ENCODE measurements around the gene DENND1A. TPM values are rescaled to one million over a fixed set of nuclear protein-coding genes. Genes with fewer than 3 reads are reported as not detected.

DENND1A gene
- total and polyA plus RNA-seq, 2 of the 13 experiments (the other 11 are each of a cell fraction or from before 2014, with no cell fraction given): 14.8 to 30.1 TPM

DNA sequence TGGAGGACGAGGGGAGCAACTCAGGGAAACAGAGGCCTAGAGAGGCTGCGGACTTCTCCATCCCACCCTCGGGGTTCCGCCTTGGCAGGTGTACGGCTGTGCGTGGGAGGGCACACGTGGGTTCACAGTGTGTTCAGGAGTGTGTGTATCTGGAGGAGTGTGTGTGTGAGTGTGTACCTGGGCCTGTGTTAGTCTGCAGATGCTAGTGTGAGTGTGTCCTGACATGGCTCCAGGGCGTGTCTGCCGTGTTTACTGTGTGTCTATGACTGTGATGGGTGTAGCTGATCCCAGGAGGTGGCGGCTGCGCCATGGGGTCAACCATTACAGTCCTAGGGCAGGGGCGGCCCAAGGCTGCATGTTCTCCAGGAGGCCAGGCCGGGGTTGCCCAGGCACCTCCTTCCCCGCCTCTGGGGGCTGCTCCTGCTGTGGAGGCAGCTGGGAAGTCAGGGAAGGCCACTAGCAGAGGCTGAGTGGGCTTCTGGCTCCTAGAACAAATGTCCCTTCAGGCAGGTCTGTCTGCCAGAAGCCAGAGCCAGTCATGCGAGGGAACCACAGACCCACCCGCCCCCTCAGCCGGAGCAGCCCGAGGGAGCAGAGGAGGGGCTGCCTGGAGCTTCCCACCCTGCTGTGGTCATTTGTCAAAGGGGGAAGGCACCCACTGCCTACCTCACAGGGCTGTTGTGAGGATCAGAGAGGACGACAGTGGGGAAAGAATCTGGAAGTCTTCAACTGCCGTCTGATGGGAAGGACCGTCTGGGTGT lies 552.5 kb downstream of the DENND1A start (continued):
- TF ChIP-seq PRDM10 (CRISPR knock-in tag; IDR thresholded peaks at IDR 0.05; ENCODE audit: low read depth) (0 out of 2 replicates have a peak, but pooled peaks have one; percentile 32), HOMEZ (CRISPR knock-in tag; IDR thresholded peaks at IDR 0.05; ENCODE audit: low read depth) (no peak), ZNF589 (CRISPR knock-in tag; conservative IDR thresholded peaks at IDR 0.05) (no peak), ZNF75D (CRISPR knock-in tag; IDR thresholded peaks at IDR 0.05; ENCODE audit: borderline replicate concordance) (no peak), ZNF513 (CRISPR knock-in tag; conservative IDR thresholded peaks at IDR 0.05) (no peak), IKZF5 (CRISPR knock-in tag; IDR thresholded peaks at IDR 0.05) (no peak), PRPF4 (IDR thresholded peaks at IDR 0.05; ENCODE audit: low read depth, low read length, poor library complexity, severe bottlenecking) (no peak), EED (CRISPR knock-in tag; IDR thresholded peaks at IDR 0.05) (0 out of 2 replicates have a peak, but pooled peaks have one; percentile 37), MTF1 (CRISPR knock-in tag; IDR thresholded peaks at IDR 0.05) (no peak), MXD4 (CRISPR knock-in tag; IDR thresholded peaks at IDR 0.05) (no peak)
- TF ChIP-seq, protein P1, sequence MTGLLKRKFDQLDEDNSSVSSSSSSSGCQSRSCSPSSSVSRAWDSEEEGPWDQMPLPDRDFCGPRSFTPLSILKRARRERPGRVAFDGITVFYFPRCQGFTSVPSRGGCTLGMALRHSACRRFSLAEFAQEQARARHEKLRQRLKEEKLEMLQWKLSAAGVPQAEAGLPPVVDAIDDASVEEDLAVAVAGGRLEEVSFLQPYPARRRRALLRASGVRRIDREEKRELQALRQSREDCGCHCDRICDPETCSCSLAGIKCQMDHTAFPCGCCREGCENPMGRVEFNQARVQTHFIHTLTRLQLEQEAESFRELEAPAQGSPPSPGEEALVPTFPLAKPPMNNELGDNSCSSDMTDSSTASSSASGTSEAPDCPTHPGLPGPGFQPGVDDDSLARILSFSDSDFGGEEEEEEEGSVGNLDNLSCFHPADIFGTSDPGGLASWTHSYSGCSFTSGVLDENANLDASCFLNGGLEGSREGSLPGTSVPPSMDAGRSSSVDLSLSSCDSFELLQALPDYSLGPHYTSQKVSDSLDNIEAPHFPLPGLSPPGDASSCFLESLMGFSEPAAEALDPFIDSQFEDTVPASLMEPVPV (CRISPR knock-in tag; IDR thresholded peaks at IDR 0.05): no peak
- TF ChIP-seq, protein P2, sequence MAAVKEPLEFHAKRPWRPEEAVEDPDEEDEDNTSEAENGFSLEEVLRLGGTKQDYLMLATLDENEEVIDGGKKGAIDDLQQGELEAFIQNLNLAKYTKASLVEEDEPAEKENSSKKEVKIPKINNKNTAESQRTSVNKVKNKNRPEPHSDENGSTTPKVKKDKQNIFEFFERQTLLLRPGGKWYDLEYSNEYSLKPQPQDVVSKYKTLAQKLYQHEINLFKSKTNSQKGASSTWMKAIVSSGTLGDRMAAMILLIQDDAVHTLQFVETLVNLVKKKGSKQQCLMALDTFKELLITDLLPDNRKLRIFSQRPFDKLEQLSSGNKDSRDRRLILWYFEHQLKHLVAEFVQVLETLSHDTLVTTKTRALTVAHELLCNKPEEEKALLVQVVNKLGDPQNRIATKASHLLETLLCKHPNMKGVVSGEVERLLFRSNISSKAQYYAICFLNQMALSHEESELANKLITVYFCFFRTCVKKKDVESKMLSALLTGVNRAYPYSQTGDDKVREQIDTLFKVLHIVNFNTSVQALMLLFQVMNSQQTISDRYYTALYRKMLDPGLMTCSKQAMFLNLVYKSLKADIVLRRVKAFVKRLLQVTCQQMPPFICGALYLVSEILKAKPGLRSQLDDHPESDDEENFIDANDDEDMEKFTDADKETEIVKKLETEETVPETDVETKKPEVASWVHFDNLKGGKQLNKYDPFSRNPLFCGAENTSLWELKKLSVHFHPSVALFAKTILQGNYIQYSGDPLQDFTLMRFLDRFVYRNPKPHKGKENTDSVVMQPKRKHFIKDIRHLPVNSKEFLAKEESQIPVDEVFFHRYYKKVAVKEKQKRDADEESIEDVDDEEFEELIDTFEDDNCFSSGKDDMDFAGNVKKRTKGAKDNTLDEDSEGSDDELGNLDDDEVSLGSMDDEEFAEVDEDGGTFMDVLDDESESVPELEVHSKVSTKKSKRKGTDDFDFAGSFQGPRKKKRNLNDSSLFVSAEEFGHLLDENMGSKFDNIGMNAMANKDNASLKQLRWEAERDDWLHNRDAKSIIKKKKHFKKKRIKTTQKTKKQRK (IDR thresholded peaks at IDR 0.05; ENCODE audit: low read length): no peak
